GM12878 (cell line): ENCODE measurements around the gene HERC5. TPM values are rescaled to one million over a fixed set of nuclear protein-coding genes. Genes with fewer than 3 reads are reported as not detected.

ENCODE experiments used
- BACH1 ChIP-seq: fragments of 450-650 bp; IDR thresholded peaks from 2 replicates; pipeline ENCODE4 v1.6.1; 2017; ENCODE audit warnings: mild to moderate bottlenecking, borderline replicate concordance
- CHD1 ChIP-seq: IDR thresholded peaks from 2 replicates; pipeline ENCODE4 v1.6.1; 2012; ENCODE audit warnings: low read depth, low read length, improper control_type of control experiment
- EP300 ChIP-seq, 2 experiments: fragments of 150-350 bp in 1 of 2; IDR thresholded peaks; 2 replicates each; pipeline ENCODE4 v1.6.1; 2011 to 2012; ENCODE audit warnings: low read depth in 2 of 2, low read length in 2 of 2, borderline replicate concordance in 1 of 2, improper control_type of control experiment in 1 of 2, inconsistent platforms in 1 of 2; ENCODE audit not compliant: control insufficient read depth in 1 of 2
- ETV6 ChIP-seq, 2 experiments: fragments of 450-650 bp in 1 of 2; IDR thresholded peaks in 1 of 2; conservative IDR thresholded peaks in 1 of 2; 2 replicates each; pipeline ENCODE4 v1.6.1; 2014; ENCODE audit warnings: antibody characterized with exemption in 1 of 2, borderline replicate concordance in 1 of 2, low read depth in 1 of 2, mild to moderate bottlenecking in 1 of 2, moderate library complexity in 1 of 2
- FOXK2 ChIP-seq: fragments of 450-650 bp; IDR thresholded peaks from 2 replicates; pipeline ENCODE4 v1.6.1; 2017; ENCODE audit warnings: mild to moderate bottlenecking, moderate library complexity
- GATAD2B ChIP-seq: fragments of 450-650 bp; conservative IDR thresholded peaks from 2 replicates; pipeline ENCODE4 v1.6.1; 2017; ENCODE audit warnings: low read depth, mild to moderate bottlenecking, moderate library complexity
- HCFC1 ChIP-seq: fragments of 150-350 bp; IDR thresholded peaks from 2 replicates; pipeline ENCODE4 v1.6.1; 2014; ENCODE audit warnings: low read length
- IKZF2 ChIP-seq, 2 experiments: fragments of 450-650 bp; IDR thresholded peaks; 2 replicates each; pipeline ENCODE4 v1.6.1; 2017; ENCODE audit warnings: mild to moderate bottlenecking in 2 of 2, moderate library complexity in 2 of 2
- KLF5 ChIP-seq: fragments of 450-650 bp; IDR thresholded peaks from 2 replicates; pipeline ENCODE4 v1.6.1; 2014; ENCODE audit warnings: mild to moderate bottlenecking; ENCODE audit not compliant: partially characterized antibody
- MEF2B ChIP-seq: fragments of 450-650 bp; IDR thresholded peaks from 2 replicates; pipeline ENCODE4 v1.6.1; 2018; ENCODE audit warnings: mild to moderate bottlenecking, moderate library complexity; ENCODE audit not compliant: partially characterized antibody, poor library complexity, severe bottlenecking
- NFYA ChIP-seq: IDR thresholded peaks from 2 replicates; pipeline ENCODE4 v1.6.1; 2011; ENCODE audit warnings: low read depth, mild to moderate bottlenecking, low read length, improper control_type of control experiment, borderline replicate concordance
- PAX5 ChIP-seq: IDR thresholded peaks from 2 replicates; pipeline ENCODE4 v1.6.1; 2011; ENCODE audit warnings: low read depth, low read length, borderline replicate concordance
- POLR2A ChIP-seq: IDR thresholded peaks from 2 replicates; pipeline ENCODE4 v1.6.1; 2011; ENCODE audit warnings: low read depth, mild to moderate bottlenecking, low read length
- RB1 ChIP-seq: fragments of 450-650 bp; formaldehyde crosslinking; IDR thresholded peaks from 2 replicates; pipeline ENCODE4 v1.6.1; 2017; ENCODE audit warnings: mild to moderate bottlenecking, borderline replicate concordance
- RELA ChIP-seq: fragments of 450-650 bp; IDR thresholded peaks from 2 replicates; pipeline ENCODE4 v1.8.0; 2014; ENCODE audit warnings: borderline replicate concordance; ENCODE audit not compliant: partially characterized antibody
- SMAD1 ChIP-seq: fragments of 450-650 bp; IDR thresholded peaks from 2 replicates; pipeline ENCODE4 v1.6.1; 2018; ENCODE audit warnings: mild to moderate bottlenecking, low read depth; ENCODE audit not compliant: partially characterized antibody
- SREBF1 ChIP-seq: IDR thresholded peaks from 2 replicates; pipeline ENCODE4 v1.6.1; 2012; ENCODE audit warnings: mild to moderate bottlenecking, low read length
- SREBF2 ChIP-seq: IDR thresholded peaks from 2 replicates; pipeline ENCODE4 v1.6.1; 2012; ENCODE audit warnings: mild to moderate bottlenecking, low read length
- TAF1 ChIP-seq: IDR thresholded peaks from 2 replicates; pipeline ENCODE4 v1.6.1; 2011; ENCODE audit warnings: mild to moderate bottlenecking, low read depth, low read length, borderline replicate concordance
- polyA plus RNA-seq, 11 experiments: library from polyadenylated mRNA; depleted of rRNA in 4 of 11; unstranded in 6 of 11; stranded (reverse) in 5 of 11; fragments of >200 nt; fragmentation: Nextera tagmentation in 4 of 11; fragmentation: Illumina TruSeq in 1 of 11; extraction: Ambion mirVana in 4 of 11; extraction: Trizol in 1 of 11; gene quantifications; 1 replicate in 1 of 11; 2 replicates in 10 of 11; pipeline versions ENCODE4 v1.2.1 to v1.2.3, GENCODE V29; 2011 to 2016; ENCODE audit warnings: inconsistent platforms in 2 of 11, missing spikeins in 2 of 11, low read depth in 1 of 11
- total RNA-seq, 4 experiments: library from RNA; depleted of rRNA in 3 of 4; stranded (reverse); fragments of >200 nt in 3 of 4; fragmentation: Illumina TruSeq in 1 of 4; extraction: Trizol in 1 of 4; gene quantifications; 2 replicates each; pipeline versions ENCODE4 v1.2.1 to v1.2.3, GENCODE V29; 2013 to 2021
- TF ChIP-seq, protein P1 (sequence below): fragments of 450-650 bp; conservative IDR thresholded peaks from 2 replicates; pipeline ENCODE4 v1.6.1; 2017; ENCODE audit warnings: mild to moderate bottlenecking, moderate library complexity
- TF ChIP-seq, protein P2 (sequence below), 3 experiments: IDR thresholded peaks in 2 of 3; conservative IDR thresholded peaks in 1 of 3; 2 replicates each; pipeline ENCODE4 v1.5.1; 2011; ENCODE audit warnings: low read depth in 3 of 3, low read length in 3 of 3, mild to moderate bottlenecking in 3 of 3, control low read depth in 2 of 3, moderate library complexity in 2 of 3, inconsistent platforms in 1 of 3, mixed read lengths in 1 of 3; ENCODE audit not compliant: control insufficient read depth in 2 of 3, insufficient read depth in 1 of 3; ENCODE audit errors: extremely low read depth in 1 of 3
- TF ChIP-seq, protein P3 (sequence below): IDR thresholded peaks from 2 replicates; pipeline ENCODE4 v1.6.1; 2012; ENCODE audit warnings: low read depth, low read length, improper control_type of control experiment

Gene HERC5
- total and polyA plus RNA-seq, 10 of the 15 experiments (the other 5 are each of a cell fraction or from before 2014, with no cell fraction given) = 12.5 to 60.7 (median 25.1) TPM

DNA sequence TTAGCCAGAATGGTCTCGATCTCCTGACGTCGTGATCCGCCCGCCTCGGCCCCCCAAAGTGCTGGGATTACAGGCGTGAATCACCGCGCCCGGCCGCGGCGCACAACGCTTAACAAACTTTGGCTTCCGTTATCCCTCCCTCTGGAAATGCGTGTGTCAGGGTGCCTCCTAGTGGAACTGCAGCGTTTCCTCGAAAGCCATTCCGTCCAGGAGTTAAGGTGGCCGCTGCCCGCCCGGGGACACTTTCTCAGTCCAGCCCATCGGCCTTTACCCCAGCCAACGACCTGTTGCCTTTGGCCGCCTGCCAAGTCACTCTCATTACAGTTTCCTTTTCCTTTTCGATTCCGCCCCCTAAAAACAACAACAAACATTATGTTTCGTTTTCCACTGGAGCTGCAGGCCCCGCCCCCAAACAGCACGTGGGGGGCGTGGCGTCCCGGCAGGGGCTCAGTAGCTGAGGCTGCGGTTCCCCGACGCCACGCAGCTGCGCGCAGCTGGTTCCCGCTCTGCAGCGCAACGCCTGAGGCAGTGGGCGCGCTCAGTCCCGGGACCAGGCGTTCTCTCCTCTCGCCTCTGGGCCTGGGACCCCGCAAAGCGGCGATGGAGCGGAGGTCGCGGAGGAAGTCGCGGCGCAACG lies at the start of gene HERC5 (continued):
- TF ChIP-seq BACH1 (peak; percentile 68; the same call in 1 of the 2 replicates), CHD1 (no peak), FOXK2 (no peak), KLF5 (no peak), GATAD2B (peak; percentile 75; the same call in 1 of the 2 replicates), ETV6 (conservative IDR thresholded peaks at IDR 0.05 in 1 of 2, IDR thresholded peaks at IDR 0.05 in 1 of 2; ENCODE audit: borderline replicate concordance in 1 of 2, low read depth in 1 of 2) (peak in 1 of 2 experiments; percentile 69; a peak in 1 of 4 replicates), PAX5 (no peak; the same call in 1 of the 2 replicates), IKZF2 (IDR thresholded peaks at IDR 0.05) (peak; percentile 89 to 90), NFYA (no peak), RELA (peak; percentile 7), HCFC1 (no peak), SREBF2 (no peak), SREBF1 (no peak), EP300 (IDR thresholded peaks at IDR 0.05; ENCODE audit: borderline replicate concordance in 1 of 2, control insufficient read depth in 1 of 2, low read depth in 2 of 2, low read length in 2 of 2) (no peak), POLR2A (peak; percentile 89), SMAD1 (peak; percentile 99), TAF1 (no peak; the same call in 1 of the 2 replicates), MEF2B (no peak), RB1 (peak; percentile 76; the same call in 1 of the 2 replicates)
- TF ChIP-seq, protein P1, sequence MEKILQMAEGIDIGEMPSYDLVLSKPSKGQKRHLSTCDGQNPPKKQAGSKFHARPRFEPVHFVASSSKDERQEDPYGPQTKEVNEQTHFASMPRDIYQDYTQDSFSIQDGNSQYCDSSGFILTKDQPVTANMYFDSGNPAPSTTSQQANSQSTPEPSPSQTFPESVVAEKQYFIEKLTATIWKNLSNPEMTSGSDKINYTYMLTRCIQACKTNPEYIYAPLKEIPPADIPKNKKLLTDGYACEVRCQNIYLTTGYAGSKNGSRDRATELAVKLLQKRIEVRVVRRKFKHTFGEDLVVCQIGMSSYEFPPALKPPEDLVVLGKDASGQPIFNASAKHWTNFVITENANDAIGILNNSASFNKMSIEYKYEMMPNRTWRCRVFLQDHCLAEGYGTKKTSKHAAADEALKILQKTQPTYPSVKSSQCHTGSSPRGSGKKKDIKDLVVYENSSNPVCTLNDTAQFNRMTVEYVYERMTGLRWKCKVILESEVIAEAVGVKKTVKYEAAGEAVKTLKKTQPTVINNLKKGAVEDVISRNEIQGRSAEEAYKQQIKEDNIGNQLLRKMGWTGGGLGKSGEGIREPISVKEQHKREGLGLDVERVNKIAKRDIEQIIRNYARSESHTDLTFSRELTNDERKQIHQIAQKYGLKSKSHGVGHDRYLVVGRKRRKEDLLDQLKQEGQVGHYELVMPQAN = no peak; the same call in 1 of the 2 replicates
- TF ChIP-seq, protein P2, sequence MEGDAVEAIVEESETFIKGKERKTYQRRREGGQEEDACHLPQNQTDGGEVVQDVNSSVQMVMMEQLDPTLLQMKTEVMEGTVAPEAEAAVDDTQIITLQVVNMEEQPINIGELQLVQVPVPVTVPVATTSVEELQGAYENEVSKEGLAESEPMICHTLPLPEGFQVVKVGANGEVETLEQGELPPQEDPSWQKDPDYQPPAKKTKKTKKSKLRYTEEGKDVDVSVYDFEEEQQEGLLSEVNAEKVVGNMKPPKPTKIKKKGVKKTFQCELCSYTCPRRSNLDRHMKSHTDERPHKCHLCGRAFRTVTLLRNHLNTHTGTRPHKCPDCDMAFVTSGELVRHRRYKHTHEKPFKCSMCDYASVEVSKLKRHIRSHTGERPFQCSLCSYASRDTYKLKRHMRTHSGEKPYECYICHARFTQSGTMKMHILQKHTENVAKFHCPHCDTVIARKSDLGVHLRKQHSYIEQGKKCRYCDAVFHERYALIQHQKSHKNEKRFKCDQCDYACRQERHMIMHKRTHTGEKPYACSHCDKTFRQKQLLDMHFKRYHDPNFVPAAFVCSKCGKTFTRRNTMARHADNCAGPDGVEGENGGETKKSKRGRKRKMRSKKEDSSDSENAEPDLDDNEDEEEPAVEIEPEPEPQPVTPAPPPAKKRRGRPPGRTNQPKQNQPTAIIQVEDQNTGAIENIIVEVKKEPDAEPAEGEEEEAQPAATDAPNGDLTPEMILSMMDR (IDR thresholded peaks at IDR 0.05 in 2 of 3, conservative IDR thresholded peaks at IDR 0.05 in 1 of 3; ENCODE audit: control insufficient read depth in 2 of 3, extremely low read depth in 1 of 3, insufficient read depth in 1 of 3, low read depth in 3 of 3, low read length in 3 of 3) = peak in 2 of 3 experiments; percentile 33 to 63; a peak in 3 of 6 replicates
- TF ChIP-seq, protein P3, sequence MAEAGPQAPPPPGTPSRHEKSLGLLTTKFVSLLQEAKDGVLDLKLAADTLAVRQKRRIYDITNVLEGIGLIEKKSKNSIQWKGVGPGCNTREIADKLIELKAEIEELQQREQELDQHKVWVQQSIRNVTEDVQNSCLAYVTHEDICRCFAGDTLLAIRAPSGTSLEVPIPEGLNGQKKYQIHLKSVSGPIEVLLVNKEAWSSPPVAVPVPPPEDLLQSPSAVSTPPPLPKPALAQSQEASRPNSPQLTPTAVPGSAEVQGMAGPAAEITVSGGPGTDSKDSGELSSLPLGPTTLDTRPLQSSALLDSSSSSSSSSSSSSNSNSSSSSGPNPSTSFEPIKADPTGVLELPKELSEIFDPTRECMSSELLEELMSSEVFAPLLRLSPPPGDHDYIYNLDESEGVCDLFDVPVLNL = 0 out of 2 replicates have a peak, but pooled peaks have one; percentile 21
